PC-3 (cell line): Measurements from ENCODE around the gene TBC1D16. TPM values are rescaled to one million over a fixed set of nuclear protein-coding genes. Genes with fewer than 3 reads are reported as not detected.

Experiments used
- ATAC-seq: fragments of 200-7000 bp; cut with Tn5 transposase; 2 replicates; pipeline ENCODE4 v1.9.1; 2020; ENCODE audit warnings: mild to moderate bottlenecking, moderate library complexity
- BruUV-seq: library from RNA; stranded (reverse); fragments of 400-500 nt; replicated peaks from 2 replicates; lab custom pipeline; 2021; lab: Mats Ljungman, UMichigan
- CTCF ChIA-PET: fragments of 300-600 bp; sonication (Branson Sonifier 250); formaldehyde crosslinking; loops from one replicate; lab custom pipeline; 2022; ENCODE audit warnings: antibody characterized with exemption; lab: Charles Lee
- POLR2A ChIA-PET: fragments of 300-600 bp; sonication (Branson Sonifier 250); formaldehyde crosslinking; loops from one replicate; lab custom pipeline; 2022; ENCODE audit warnings: antibody characterized with exemption; ENCODE audit not compliant: unreplicated experiment; lab: Charles Lee
- DNase-seq: peaks from one replicate; pipeline ENCODE4 v3.0.0-alpha.2; 2015
- H2AFZ ChIP-seq: fragments of 300-600 bp; sonication (generic); 2 replicates; pipeline ENCODE4 v1.6.0; 2016; ENCODE audit warnings: antibody characterized with exemption, low read length
- H3F3A ChIP-seq: fragments of 300-600 bp; sonication (generic); one replicate; pipeline ENCODE4 v1.6.0; 2017; ENCODE audit warnings: antibody characterized with exemption, low read length, control low read depth, mild to moderate bottlenecking; ENCODE audit not compliant: unreplicated experiment
- H3K27ac ChIP-seq: fragments of 300-600 bp; sonication (generic); 2 replicates; pipeline ENCODE4 v1.5.1; 2016; ENCODE audit warnings: mild to moderate bottlenecking, low read length
- H3K27me3 ChIP-seq: fragments of 300-600 bp; sonication (generic); 2 replicates; pipeline ENCODE4 v1.6.1; 2016; ENCODE audit warnings: low read length, mixed read lengths
- H3K36me3 ChIP-seq: fragments of 300-600 bp; sonication (generic); 2 replicates; pipeline ENCODE4 v1.6.1; 2016; ENCODE audit warnings: low read depth, mixed run types, low read length, mixed read lengths
- H3K4me1 ChIP-seq: fragments of 300-600 bp; sonication (generic); 2 replicates; pipeline ENCODE4 v1.5.1; 2016; ENCODE audit warnings: low read length; ENCODE audit not compliant: insufficient read depth
- H3K4me2 ChIP-seq: fragments of 300-600 bp; sonication (generic); 2 replicates; pipeline ENCODE4 v1.6.0; 2016; ENCODE audit warnings: low read length
- H3K4me3 ChIP-seq: fragments of 300-600 bp; sonication (generic); 2 replicates; pipeline ENCODE4 v1.5.1; 2016; ENCODE audit warnings: mild to moderate bottlenecking, low read length, mixed read lengths
- H3K79me2 ChIP-seq: fragments of 300-600 bp; sonication (generic); 2 replicates; pipeline ENCODE4 v1.6.1; 2017; ENCODE audit warnings: low read length, mixed read lengths
- H3K9ac ChIP-seq: fragments of 300-600 bp; sonication (generic); 2 replicates; pipeline ENCODE4 v1.6.0; 2016; ENCODE audit warnings: mild to moderate bottlenecking, low read length
- H3K9me2 ChIP-seq: fragments of 300-600 bp; sonication (generic); replicated peaks from 2 replicates; pipeline ENCODE4 v1.6.1; 2016; ENCODE audit warnings: mixed run types, low read length, mixed read lengths
- H3K9me3 ChIP-seq: fragments of 300-600 bp; sonication (generic); 2 replicates; pipeline ENCODE4 v1.6.1; 2016; ENCODE audit warnings: low read length, mixed read lengths
- H4K20me1 ChIP-seq: fragments of 300-600 bp; sonication (generic); 2 replicates; pipeline ENCODE4 v1.6.1; 2016; ENCODE audit warnings: low read length, mixed read lengths
- CTCF ChIP-seq: fragments of 300-600 bp; sonication (generic); conservative IDR thresholded peaks from 2 replicates; pipeline ENCODE4 v1.5.1; 2017; ENCODE audit warnings: antibody characterized with exemption, low read depth, mild to moderate bottlenecking, low read length
- EZH2 ChIP-seq: fragments of 300-600 bp; sonication (generic); IDR thresholded peaks from one replicate; pipeline ENCODE4 v1.6.1; 2017; ENCODE audit warnings: antibody characterized with exemption, mild to moderate bottlenecking, low read length; ENCODE audit not compliant: unreplicated experiment
- EZH2phosphoT487 ChIP-seq: fragments of 300-600 bp; sonication (generic); IDR thresholded peaks from 2 replicates; pipeline ENCODE4 v1.6.1; 2018; ENCODE audit warnings: mild to moderate bottlenecking, antibody characterized with exemption, low read length, borderline replicate concordance
- intact Hi-C: fragments of 100-400 bp; cut with micrococcal nuclease; formaldehyde crosslinking; loops from 2 replicates; pipeline ENCODE4 v1.9.0; 2023
- total RNA-seq: library from RNA; depleted of rRNA; stranded (reverse); fragments of >200 nt; gene quantifications from 2 replicates; pipeline ENCODE4 v1.2.3, GENCODE V29; 2014

TBC1D16 gene
- total RNA-seq, 1 experiment from 2014 or later = 23.7 TPM

GRCh38 chr17:79932451-79933306 lies 103.0 kb downstream of the TBC1D16 start:
- POLR2A ChIA-PET = interaction anchor here (0.6 kb wide), 1 partner anchor 10 kb away, joined by 3 read pairs; no protein-coding TSS in a partner anchor
- Histone ChIP-seq H3K27me3 (peaks cover 21% of the 10 kb centered on the region), H3K9me2 (no peaks in the 10 kb centered on the region), H3K79me2 (no peaks in the 10 kb centered on the region), H4K20me1 (no peaks in the 10 kb centered on the region), H2AFZ (no peak overlapping the region), H3K4me3 (no peak overlapping the region), H3K36me3 (no peaks in the 10 kb centered on the region), H3K4me2 (no peak overlapping the region), H3K27ac (no peak overlapping the region), H3F3A (no peaks in the 10 kb centered on the region), H3K9me3 (no peaks in the 10 kb centered on the region), H3K4me1 (peaks cover 15% of the 10 kb centered on the region), H3K9ac (no peak overlapping the region)
- no TSS peak for BruUV-seq
- intact Hi-C loops = loop anchor here (5.0 kb wide), 1 partner anchor 55 kb away; no protein-coding TSS in a partner anchor
- TF ChIP-seq EZH2phosphoT487 = no peak
- TF ChIP-seq EZH2 = no peak
- TF ChIP-seq CTCF = no peak
- DNase-seq (no peak), ATAC-seq (no peak)
- CTCF ChIA-PET = no interaction called here

GRCh38 chr17:79931817-79932309 lies 103.8 kb downstream of the TBC1D16 start:
- no peaks in the 10 kb centered on the region for H3K79me2 ChIP-seq
- H3K36me3 ChIP-seq = no peaks in the 10 kb centered on the region
- no TSS peak for BruUV-seq
- H2AFZ ChIP-seq = no peak overlapping the region
- 0 out of 2 replicates have a peak overlapping the region, but pooled peaks have one; percentile 2 for H3K4me2 ChIP-seq
- no peaks in the 10 kb centered on the region for H3K9me2 ChIP-seq
- TF ChIP-seq EZH2 = no peak
- TF ChIP-seq CTCF = no peak
- no peak for TF ChIP-seq EZH2phosphoT487
- H3F3A ChIP-seq = no peaks in the 10 kb centered on the region
- H3K9ac ChIP-seq = no peak overlapping the region
- ChIA-PET CTCF (no interaction called here), POLR2A (no interaction called here)
- intact Hi-C loops = loop anchor here (5.0 kb wide), 1 partner anchor 55 kb away; no protein-coding TSS in a partner anchor
- no peak overlapping the region for H3K27ac ChIP-seq
- no peaks in the 10 kb centered on the region for H3K9me3 ChIP-seq
- ATAC-seq = no peak
- no peak for DNase-seq
- no peak overlapping the region for H3K4me3 ChIP-seq
- H3K4me1 ChIP-seq = peaks cover 15% of the 10 kb centered on the region
- H4K20me1 ChIP-seq = no peaks in the 10 kb centered on the region
- H3K27me3 ChIP-seq = peaks cover 21% of the 10 kb centered on the region
